HCT116 (cell line): Measurements from ENCODE around the gene SLAMF8. TPM values are rescaled to one million over a fixed set of nuclear protein-coding genes. Genes with fewer than 3 reads are reported as not detected.

Source experiments
- ATAC-seq: fragments of 200-7000 bp; cut with Tn5 transposase; 2 replicates; pipeline ENCODE4 v1.9.1; 2020; ENCODE audit warnings: mild to moderate bottlenecking, moderate library complexity
- BruUV-seq: library from RNA; stranded (reverse); fragments of 400-500 nt; replicated peaks from 2 replicates; lab custom pipeline; 2021; lab: Mats Ljungman, UMichigan
- CTCF ChIA-PET: fragments of 300-600 bp; sonication (Branson Sonifier 250); formaldehyde crosslinking; loops from one replicate; lab custom pipeline; 2021; ENCODE audit warnings: antibody characterized with exemption; lab: Charles Lee
- POLR2A ChIA-PET: fragments of 300-600, 350-600 bp; sonication (Branson Sonifier 250); formaldehyde crosslinking; loops from one replicate; lab custom pipeline; 2021; ENCODE audit warnings: antibody characterized with exemption; lab: Charles Lee
- RAD21 ChIA-PET, 2 experiments: fragments of 300-600 bp; sonication (Branson Sonifier 250); formaldehyde crosslinking; loops; one replicate each; lab custom pipeline; 2023; ENCODE audit warnings: low total read pairs in 2 of 2; ENCODE audit not compliant: uncharacterized antibody in 2 of 2, unreplicated experiment in 2 of 2, low non-redundant PET in 1 of 2; lab: Charles Lee
- DNase-seq: peaks from one replicate; pipeline ENCODE4 v3.0.0-alpha.2; 2010; ENCODE audit warnings: low read depth, low spot score
- H2AFZ ChIP-seq: fragments of 200-600 bp; shearing (Covaris generic), sonication (generic); 2 replicates; pipeline ENCODE4 v1.6.1; 2017; ENCODE audit warnings: low read depth, mixed run types, mixed read lengths, antibody characterized with exemption, low read length; ENCODE audit not compliant: poor library complexity, severe bottlenecking
- H3K27ac ChIP-seq: 2 replicates; pipeline ENCODE4 v1.5.1; 2012; ENCODE audit warnings: low read depth, low read length
- H3K27me3 ChIP-seq: fragments of 200-600 bp; sonication (generic); 2 replicates; pipeline ENCODE4 v1.6.1; 2016; ENCODE audit warnings: mixed run types, low read length, mixed read lengths; ENCODE audit not compliant: insufficient read depth
- H3K36me3 ChIP-seq, 2 experiments: fragments of 200-500 bp in 1 of 2; fragments of 200-600 bp in 1 of 2; sonication (Bioruptor generic) in 1 of 2; sonication (generic) in 1 of 2; 2 replicates each; pipeline versions ENCODE4 v1.5.1 to v1.6.1; 2014 to 2016; ENCODE audit warnings: low read length in 2 of 2, inconsistent platforms in 1 of 2, mixed read lengths in 1 of 2, mixed run types in 1 of 2; ENCODE audit not compliant: insufficient read depth in 2 of 2, control insufficient read depth in 1 of 2
- H3K4me1 ChIP-seq, 2 experiments: fragments of 200-600 bp in 1 of 2; sonication (generic) in 1 of 2; 2 replicates each; pipeline versions ENCODE4 v1.5.1 to v1.6.1; 2012 to 2017; ENCODE audit warnings: low read length in 2 of 2, inconsistent platforms in 1 of 2, mild to moderate bottlenecking in 1 of 2, mixed read lengths in 1 of 2, mixed run types in 1 of 2, moderate library complexity in 1 of 2; ENCODE audit not compliant: insufficient read depth in 2 of 2, control insufficient read depth in 1 of 2
- H3K4me2 ChIP-seq: fragments of 200-600 bp; sonication (generic); 2 replicates; pipeline ENCODE4 v1.6.1; 2017; ENCODE audit warnings: mixed run types, low read length, mixed read lengths
- H3K4me3 ChIP-seq, 2 experiments: fragments of 200-600 bp in 1 of 2; sonication (generic) in 1 of 2; replicated peaks in 1 of 2; 2 replicates each; pipeline ENCODE4 v1.5.1; 2011 to 2016; ENCODE audit warnings: low read length in 2 of 2, control low read depth in 1 of 2, low read depth in 1 of 2, mild to moderate bottlenecking in 1 of 2, mixed read lengths in 1 of 2, mixed run types in 1 of 2
- H3K79me2 ChIP-seq: fragments of 200-600 bp; sonication (generic); 2 replicates; pipeline ENCODE4 v1.6.1; 2017; ENCODE audit warnings: mild to moderate bottlenecking, mixed run types, low read length, moderate library complexity, mixed read lengths; ENCODE audit not compliant: insufficient read depth
- H3K9ac ChIP-seq: fragments of 200-600 bp; sonication (generic); 2 replicates; pipeline ENCODE4 v1.6.1; 2016; ENCODE audit warnings: low read length, mixed read lengths
- H3K9me2 ChIP-seq: fragments of 200-600 bp; sonication (generic), shearing (Covaris generic); 2 replicates; pipeline ENCODE4 v1.6.1; 2017; ENCODE audit warnings: mixed run types, mild to moderate bottlenecking, moderate library complexity; ENCODE audit not compliant: insufficient read depth
- H3K9me3 ChIP-seq, 2 experiments: fragments of 200-500 bp in 1 of 2; fragments of 200-600 bp in 1 of 2; sonication (Bioruptor generic) in 1 of 2; sonication (generic) in 1 of 2; 2 replicates each; pipeline ENCODE4 v1.6.1; 2014 to 2017; ENCODE audit warnings: low read length in 2 of 2, mixed read lengths in 2 of 2, inconsistent platforms in 1 of 2, low read depth in 1 of 2, mild to moderate bottlenecking in 1 of 2, mixed run types in 1 of 2, moderate library complexity in 1 of 2; ENCODE audit not compliant: control insufficient read depth in 1 of 2, insufficient read depth in 1 of 2
- H4K20me1 ChIP-seq: fragments of 200-600 bp; sonication (generic), shearing (Covaris generic); 2 replicates; pipeline ENCODE4 v1.6.1; 2017; ENCODE audit warnings: mixed run types, mild to moderate bottlenecking, moderate library complexity; ENCODE audit not compliant: insufficient read depth
- EGR1 ChIP-seq: IDR thresholded peaks from 2 replicates; pipeline ENCODE4 v1.6.1; 2012; ENCODE audit warnings: low read depth
- ELF1 ChIP-seq: IDR thresholded peaks from 2 replicates; pipeline ENCODE4 v1.6.1; 2012; ENCODE audit warnings: low read depth, borderline replicate concordance
- FOSL1 ChIP-seq: IDR thresholded peaks from 2 replicates; pipeline ENCODE4 v1.6.1; 2012; ENCODE audit warnings: low read depth
- JUND ChIP-seq: IDR thresholded peaks from 2 replicates; pipeline ENCODE4 v1.6.1; 2012
- POLR2AphosphoS5 ChIP-seq: IDR thresholded peaks from 2 replicates; pipeline ENCODE4 v1.6.1; 2011; ENCODE audit warnings: mild to moderate bottlenecking, low read depth, low read length, moderate library complexity
- RAD21 ChIP-seq: IDR thresholded peaks from 2 replicates; pipeline ENCODE4 v1.6.1; 2012; ENCODE audit warnings: low read depth, mild to moderate bottlenecking
- REST ChIP-seq: IDR thresholded peaks from 2 replicates; pipeline ENCODE4 v1.6.1; 2012; ENCODE audit warnings: low read depth
- SP1 ChIP-seq: IDR thresholded peaks from 2 replicates; pipeline ENCODE4 v1.6.1; 2012; ENCODE audit warnings: low read depth
- SRF ChIP-seq: IDR thresholded peaks from 2 replicates; pipeline ENCODE4 v1.6.1; 2012; ENCODE audit warnings: low read depth
- TCF7L2 ChIP-seq: IDR thresholded peaks from 2 replicates; pipeline ENCODE4 v1.7.0; 2011; ENCODE audit warnings: borderline replicate concordance, inconsistent platforms; ENCODE audit not compliant: insufficient read depth, insufficient read length; ENCODE audit errors: extremely low read depth
- YY1 ChIP-seq: IDR thresholded peaks from 2 replicates; pipeline ENCODE4 v1.6.1; 2011; ENCODE audit warnings: low read length, low read depth, moderate library complexity, mild to moderate bottlenecking; ENCODE audit not compliant: insufficient replicate concordance; ENCODE audit errors: extremely low read depth
- ZNF274 ChIP-seq: fragments of 200-500 bp; sonication (Bioruptor generic); IDR thresholded peaks from 2 replicates; pipeline ENCODE4 v1.6.1; 2014; ENCODE audit warnings: mild to moderate bottlenecking, low read depth, low read length, inconsistent platforms
- intact Hi-C: fragments of 100-400 bp; cut with micrococcal nuclease; formaldehyde crosslinking; loops from 2 replicates; pipeline ENCODE4 v1.10.0; 2022
- total RNA-seq: library from RNA; stranded (reverse); gene quantifications from one replicate; pipeline ENCODE4 v1.2.1, GENCODE V29; 2021; ENCODE audit not compliant: unreplicated experiment

The SLAMF8 gene
- total RNA-seq, 1 experiment from 2014 or later = not detected

- H3K79me2 ChIP-seq = no peaks in the 10 kb centered on the region
- H3K27ac ChIP-seq = no peak overlapping the region
- ATAC-seq (no peak), DNase-seq (no peak)
- ChIA-PET RAD21 (interaction anchor here in 1 of 2 experiments (1.7 kb wide), 1 partner anchor 56 kb away, joined by 5 read pairs; no protein-coding TSS in a partner anchor), CTCF (interaction anchor here (2.0 kb wide), 1 partner anchor 56 kb away, joined by 31 read pairs; no protein-coding TSS in a partner anchor), POLR2A (no interaction called here)
- no peaks in the 10 kb centered on the region for H3K9me2 ChIP-seq
- no peaks in the 10 kb centered on the region for H4K20me1 ChIP-seq
- BruUV-seq = no TSS peak
- no peaks in the 10 kb centered on the region for H3K27me3 ChIP-seq
- no peaks in the 10 kb centered on the region for H3K36me3 ChIP-seq
- H3K9me3 ChIP-seq = no peaks in the 10 kb centered on the region
- H3K9ac ChIP-seq = no peak overlapping the region
- intact Hi-C loops = no loop called here
- no peak overlapping the region for H2AFZ ChIP-seq
- H3K4me2 ChIP-seq = no peak overlapping the region
- H3K4me1 ChIP-seq = peaks cover 0 to 14% of the 10 kb centered on the region in 2 experiments; a peak in 2 of 4 replicates
- no peak overlapping the region for H3K4me3 ChIP-seq
- TF ChIP-seq REST (no peak), RAD21 (no peak), SRF (no peak), FOSL1 (no peak), JUND (no peak), SP1 (no peak), ELF1 (no peak), ZNF274 (no peak), YY1 (no peak), TCF7L2 (no peak), POLR2AphosphoS5 (no peak), EGR1 (no peak)
These were observed 8.7 kb downstream of the SLAMF8 start for GRCh38 chr1:159835356-159835755.
